Measurements from ENCODE around the gene ZNF618. TPM values are rescaled to one million over a fixed set of nuclear protein-coding genes. Genes with fewer than 3 reads are reported as not detected.
A peak's percentile ranks its signal among the peaks of the same experiment; 100 is the strongest.

ZNF618 gene
- total and polyA plus RNA-seq, 8 donors: 5.1 to 14.0 (median 8.1) TPM

- H3K27ac ChIP-seq: peak within 1 kb of the TSS; percentile 57 to 90 (median 86)
- peak; percentile 74 to 92 (median 88) for DNase-seq
Measured at GRCh38 chr9:114098936-114099668, 223.0 kb downstream of the ZNF618 start, which contains the start of gene KIF12. Gene KIF12 (minus strand): TSS chr9:114099292. CDS start chr9:114099276, 16 bp downstream.

GRCh38 chr9:114099669-114100270 lies 223.7 kb downstream of the ZNF618 start:
- peak overlapping the region; percentile 57 to 90 (median 86) for H3K27ac ChIP-seq
- DNase-seq: peak in 2 of 6 donors; percentile 41 to 55
- H3K4me1 ChIP-seq: peaks cover 0 to 10% (median 10%) of the 10 kb centered on the region in 3 donors
- intact Hi-C loops (cut with DNase I): no loop called here
- TF ChIP-seq CTCF (IDR thresholded peaks at IDR 0.05): no peak
- FAIRE-seq: no peak
- ATAC-seq: peak; percentile 25 to 54 (median 45)
- H3K4me3 ChIP-seq: peak overlapping the region in 3 of 4 donors; percentile 37 to 68 (median 48)
- H3K9me3 ChIP-seq: no peaks in the 10 kb centered on the region
- peaks cover 0 to 13% (median 3%) of the 10 kb centered on the region in 3 donors for H3K36me3 ChIP-seq
- WGBS, 2 donors: 37 to 41% methylated on average over 2 of the region's 2 CpGs
- no peaks in the 10 kb centered on the region for H3K27me3 ChIP-seq

More at GRCh38 chr9:114098936-114099668, 223.0 kb downstream of the ZNF618 start, which contains the start of gene KIF12:
- FAIRE-seq: no peak
- H3K4me1 ChIP-seq: peaks cover 0 to 10% (median 9%) of the 10 kb centered on the region in 3 donors
- no peak for TF ChIP-seq CTCF (IDR thresholded peaks at IDR 0.05)
- H3K27me3 ChIP-seq: no peaks in the 10 kb centered on the region
- H3K9me3 ChIP-seq: no peaks in the 10 kb centered on the region
- 6 to 8% methylated on average over 32 of the region's 32 CpGs for WGBS, 2 donors
- intact Hi-C loops (cut with DNase I): no loop called here
- H3K4me3 ChIP-seq: peak within 1 kb of the TSS; percentile 37 to 68 (median 54)
- peaks cover 0 to 19% (median 6%) of the 10 kb centered on the region in 3 donors for H3K36me3 ChIP-seq
- ATAC-seq: peak; percentile 73 to 84 (median 80)

- 62 to 76% methylated on average over 1 of the region's 1 CpG for WGBS, 2 donors
- Histone ChIP-seq H3K27me3 (no peaks in the 10 kb centered on the region), H3K4me1 (peaks cover 0 to 12% (median 10%) of the 10 kb centered on the region in 3 donors), H3K36me3 (peaks cover 0 to 6% (median 0%) of the 10 kb centered on the region in 3 donors), H3K4me3 (no peak overlapping the region), H3K27ac (peak overlapping the region in 3 of 4 donors; percentile 83 to 90 (median 88)), H3K9me3 (no peaks in the 10 kb centered on the region)
- ATAC-seq (no peak), FAIRE-seq (no peak), DNase-seq (no peak)
- TF ChIP-seq CTCF (IDR thresholded peaks at IDR 0.05): no peak
- intact Hi-C loops (cut with DNase I): no loop called here
Measured at GRCh38 chr9:114100536-114100935, 224.4 kb downstream of the ZNF618 start.

- peaks cover 0 to 12% (median 10%) of the 10 kb centered on the region in 3 donors for H3K4me1 ChIP-seq
- H3K4me3 ChIP-seq: no peak overlapping the region
- no peak for FAIRE-seq
- no peak for DNase-seq
- TF ChIP-seq CTCF (IDR thresholded peaks at IDR 0.05): no peak
- H3K27ac ChIP-seq: no peak overlapping the region
- H3K27me3 ChIP-seq: no peaks in the 10 kb centered on the region
- no peaks in the 10 kb centered on the region for H3K9me3 ChIP-seq
- no peak for ATAC-seq
- no peaks in the 10 kb centered on the region for H3K36me3 ChIP-seq
- intact Hi-C loops (cut with DNase I): no loop called here
Measured at GRCh38 chr9:114102484-114102883, 226.4 kb downstream of the ZNF618 start.
